DND-41 (cell line): ENCODE measurements around the gene ANKRD35.

ENCODE experiments used
- EZH2 ChIP-seq: IDR thresholded peaks from 3 replicates; pipeline ENCODE4 v1.6.1; 2012; ENCODE audit warnings: borderline replicate concordance, low read depth, mild to moderate bottlenecking, moderate library complexity, low read length, inconsistent platforms; ENCODE audit not compliant: severe bottlenecking
- TF ChIP-seq, protein P1 (sequence below): IDR thresholded peaks from 2 replicates; pipeline ENCODE4 v1.5.1; 2012; ENCODE audit warnings: borderline replicate concordance, low read length, moderate library complexity, mild to moderate bottlenecking; ENCODE audit not compliant: poor library complexity, severe bottlenecking; ENCODE audit errors: extremely low read depth

DNA sequence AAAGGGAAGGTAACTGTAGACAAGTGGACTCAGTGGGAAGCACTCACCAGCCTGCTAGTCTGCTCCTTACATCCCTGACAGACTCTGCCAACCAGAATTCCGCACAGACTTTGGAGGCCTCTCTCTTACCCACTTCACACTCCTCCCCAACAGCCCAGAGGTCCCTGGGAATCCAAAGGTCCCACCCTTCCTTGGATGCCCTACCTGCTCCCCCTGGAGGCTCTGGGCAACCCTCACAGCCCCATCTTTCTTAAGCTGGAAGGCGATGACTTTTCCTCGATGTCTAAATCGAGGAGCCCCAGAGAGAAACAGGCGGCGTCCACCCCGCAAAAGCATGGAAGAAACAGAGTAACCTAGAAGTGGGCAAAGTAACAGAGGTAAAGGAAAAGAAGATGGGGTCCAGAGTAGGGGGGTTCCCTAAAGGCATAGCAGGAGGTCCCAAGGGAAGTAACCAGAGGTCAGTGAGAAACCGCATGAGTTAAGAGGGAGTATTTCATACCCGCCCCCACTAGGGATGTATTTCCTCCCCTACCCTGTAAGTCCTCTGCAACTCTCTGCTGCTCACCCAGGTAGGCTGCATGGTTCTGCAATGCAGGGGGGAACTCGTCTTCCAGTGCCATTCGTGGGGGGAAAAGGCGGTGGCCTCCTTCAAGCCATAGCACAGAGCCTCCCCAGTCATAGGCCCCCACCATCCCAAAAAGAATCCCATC, 15.8 kb upstream of the ANKRD35 start:
- TF ChIP-seq, protein P1, sequence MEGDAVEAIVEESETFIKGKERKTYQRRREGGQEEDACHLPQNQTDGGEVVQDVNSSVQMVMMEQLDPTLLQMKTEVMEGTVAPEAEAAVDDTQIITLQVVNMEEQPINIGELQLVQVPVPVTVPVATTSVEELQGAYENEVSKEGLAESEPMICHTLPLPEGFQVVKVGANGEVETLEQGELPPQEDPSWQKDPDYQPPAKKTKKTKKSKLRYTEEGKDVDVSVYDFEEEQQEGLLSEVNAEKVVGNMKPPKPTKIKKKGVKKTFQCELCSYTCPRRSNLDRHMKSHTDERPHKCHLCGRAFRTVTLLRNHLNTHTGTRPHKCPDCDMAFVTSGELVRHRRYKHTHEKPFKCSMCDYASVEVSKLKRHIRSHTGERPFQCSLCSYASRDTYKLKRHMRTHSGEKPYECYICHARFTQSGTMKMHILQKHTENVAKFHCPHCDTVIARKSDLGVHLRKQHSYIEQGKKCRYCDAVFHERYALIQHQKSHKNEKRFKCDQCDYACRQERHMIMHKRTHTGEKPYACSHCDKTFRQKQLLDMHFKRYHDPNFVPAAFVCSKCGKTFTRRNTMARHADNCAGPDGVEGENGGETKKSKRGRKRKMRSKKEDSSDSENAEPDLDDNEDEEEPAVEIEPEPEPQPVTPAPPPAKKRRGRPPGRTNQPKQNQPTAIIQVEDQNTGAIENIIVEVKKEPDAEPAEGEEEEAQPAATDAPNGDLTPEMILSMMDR: no peak
- no peak for TF ChIP-seq EZH2
